Stimulated activated CD4-positive, alpha-beta T cell treated with anti-CD3 and anti-CD28 coated beads, Interleukin-2, amount 100 ng/mL, for 24 hours (primary cell): Measurements from ENCODE around the gene MAB21L3.
"Not testable (repeated sequence)": the region's sequence is repeated elsewhere in the genome, so short reads cannot be mapped to it uniquely, and the experiment has no call there.

Experiments
- DNase-seq, 2 donors: peaks; one replicate each; pipeline ENCODE4 v3.0.0-alpha.2; 2020

Gene MAB21L3

DNA sequence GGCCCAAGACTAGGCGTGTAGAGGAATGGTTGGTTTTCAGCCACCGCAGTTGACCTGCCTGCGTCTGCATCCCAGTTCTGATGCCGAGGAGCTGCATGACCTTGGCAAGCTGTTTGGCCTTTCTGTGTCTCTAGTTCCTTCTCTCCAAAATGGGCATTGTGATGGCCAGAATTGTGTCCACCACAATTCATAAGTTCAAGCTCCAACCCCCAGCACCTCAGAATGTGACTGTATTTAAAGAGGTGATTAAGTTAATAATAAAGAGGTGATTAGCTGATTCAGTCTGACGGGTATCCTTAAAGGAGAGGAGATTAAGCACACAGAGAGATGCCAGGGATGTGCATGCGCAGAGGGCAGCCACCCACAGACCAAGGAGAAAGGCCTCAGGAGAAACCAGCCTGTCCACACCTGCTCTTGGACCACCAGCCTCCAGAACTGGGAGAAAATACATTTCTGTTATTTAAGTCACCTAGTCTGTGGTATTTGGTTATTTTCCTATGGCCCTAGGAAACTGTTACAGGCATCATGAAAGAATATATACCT lies 28.5 kb downstream of the MAB21L3 start:
- DNase-seq, result no peak

DNA sequence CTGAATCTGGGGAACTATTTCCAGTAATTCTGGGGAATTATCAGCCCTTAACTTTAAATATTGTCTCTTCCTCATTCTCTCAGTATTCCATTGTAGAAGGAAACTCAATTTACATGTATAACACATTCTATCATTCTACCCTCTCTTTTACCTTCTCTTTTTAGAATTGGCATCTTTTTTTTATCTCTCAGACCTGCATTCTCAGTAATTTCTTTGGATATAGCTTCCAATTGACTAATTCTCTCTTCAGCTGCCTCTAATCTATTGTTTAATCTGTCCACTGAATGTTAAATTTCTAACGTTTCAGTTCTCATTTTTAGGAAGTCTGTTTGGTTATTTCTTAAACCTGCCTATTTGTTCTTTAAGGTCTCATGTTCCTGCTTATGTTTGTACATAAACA lies 33.0 kb downstream of the MAB21L3 start:
- DNase-seq, result no peak

- DNase-seq, result not testable (repeated sequence)
Observed at GRCh38 chr1:116146447-116147113, 35.4 kb downstream of the MAB21L3 start.

DNA sequence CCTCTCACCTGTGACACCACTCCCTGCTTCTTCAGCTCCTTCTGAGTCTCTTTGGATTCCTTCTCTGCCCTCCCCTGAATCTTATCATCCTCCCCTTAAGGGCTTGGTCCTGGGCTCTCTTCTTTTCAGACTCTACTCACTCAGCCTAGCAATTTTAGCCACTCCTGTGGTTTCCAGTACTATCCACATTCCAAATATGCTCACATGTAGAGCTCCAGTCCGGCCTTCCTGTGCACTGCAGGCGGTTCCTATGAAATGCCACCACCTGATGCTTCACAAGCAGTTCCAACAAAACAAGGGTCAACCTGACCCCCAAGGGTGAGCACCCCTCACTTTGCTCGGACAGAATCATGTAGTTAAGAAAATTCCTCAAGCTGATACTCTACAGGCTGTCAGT lies 35.9 kb downstream of the MAB21L3 start:
- no peak for DNase-seq

DNA sequence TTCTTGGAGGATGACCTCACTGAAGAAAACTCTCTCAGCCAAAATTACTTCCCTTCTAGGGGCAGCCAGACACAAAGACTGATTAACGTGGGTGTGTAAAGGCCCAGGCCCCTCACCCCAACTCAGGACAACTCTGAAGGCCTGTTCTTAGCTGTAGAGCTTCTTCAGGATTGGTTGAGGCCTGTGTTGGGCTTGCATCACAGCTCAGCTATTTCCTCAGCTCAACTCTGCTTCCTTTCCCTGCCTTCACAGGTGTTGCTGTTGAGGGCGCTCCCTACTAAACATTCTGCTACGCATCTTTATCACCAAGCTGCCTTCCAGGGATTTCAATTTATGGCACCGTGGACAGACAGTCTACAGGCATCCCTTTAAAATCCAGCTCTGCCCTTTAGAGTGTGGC lies 36.8 kb downstream of the MAB21L3 start:
- no peak for DNase-seq

DNA sequence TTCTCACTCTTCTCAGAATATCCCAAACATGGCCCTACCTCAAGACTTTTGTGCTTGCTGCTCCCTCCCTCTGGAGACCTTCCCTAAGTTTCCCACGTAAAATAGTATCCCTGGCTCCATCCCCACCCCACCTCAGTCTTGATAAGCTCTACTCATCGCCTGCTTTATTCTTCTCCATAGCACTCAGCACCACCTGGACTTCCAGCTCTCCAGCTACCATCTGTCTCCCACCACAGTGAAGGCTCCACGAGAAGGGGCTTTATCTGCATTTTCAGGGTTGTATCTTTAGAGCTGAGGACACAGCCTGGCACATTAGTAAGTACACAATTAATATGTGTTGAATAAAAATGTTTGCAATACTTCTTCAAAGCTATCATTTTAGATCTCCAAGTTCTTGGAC lies 37.8 kb downstream of the MAB21L3 start:
- no peak for DNase-seq

GRCh38 chr1:116150368-116150767 lies 39.2 kb downstream of the MAB21L3 start:
- no peak for DNase-seq

- DNase-seq, result peak; percentile 78 to 81
Observed at GRCh38 chr1:116151739-116152576, 40.8 kb downstream of the MAB21L3 start.

- no peak for DNase-seq
Observed at GRCh38 chr1:116152577-116152943, 41.4 kb downstream of the MAB21L3 start.

- no peak for DNase-seq
Observed at GRCh38 chr1:116152950-116153691, 41.9 kb downstream of the MAB21L3 start.

DNA sequence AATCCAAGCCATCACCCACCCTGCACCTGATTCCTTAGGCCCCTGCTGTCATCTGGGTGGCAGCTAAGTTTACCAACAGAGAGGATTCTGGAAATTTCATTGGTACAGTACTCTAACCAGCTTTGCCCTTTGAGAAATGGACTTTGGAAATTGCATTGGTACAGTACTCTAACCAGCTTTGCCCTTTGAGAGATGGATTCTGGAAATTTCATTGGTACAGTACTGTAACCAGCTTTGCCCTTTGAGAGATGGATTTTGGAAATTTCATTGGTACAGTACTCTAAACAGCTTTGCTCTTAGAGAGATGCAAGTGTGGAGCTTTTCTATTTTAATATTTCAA lies 42.5 kb downstream of the MAB21L3 start:
- DNase-seq, result no peak

GRCh38 chr1:116154536-116154935 lies 43.3 kb downstream of the MAB21L3 start:
- DNase-seq, result no peak

GRCh38 chr1:116157096-116157495 lies 45.9 kb downstream of the MAB21L3 start:
- no peak for DNase-seq

DNA sequence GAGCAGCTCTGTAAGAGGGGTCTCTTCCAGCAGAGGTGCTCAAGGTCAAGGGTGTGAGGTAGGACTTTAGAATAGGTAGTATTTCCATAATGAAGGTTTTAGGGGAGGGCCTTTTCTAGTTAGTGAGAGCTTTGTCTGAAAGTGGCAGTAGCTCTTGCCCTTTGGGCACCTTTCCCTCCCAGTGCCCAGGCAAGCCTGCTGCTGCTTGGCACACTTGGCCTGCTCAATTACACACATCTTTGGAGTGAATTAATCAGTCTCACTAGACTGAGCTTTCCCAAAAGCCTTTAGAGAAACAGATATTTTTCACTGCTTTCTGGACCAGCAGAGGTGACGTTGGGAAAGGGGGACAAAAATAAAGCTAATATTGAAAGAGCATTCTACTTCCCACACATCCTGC lies 48.0 kb downstream of the MAB21L3 start:
- DNase-seq, result no peak

DNA sequence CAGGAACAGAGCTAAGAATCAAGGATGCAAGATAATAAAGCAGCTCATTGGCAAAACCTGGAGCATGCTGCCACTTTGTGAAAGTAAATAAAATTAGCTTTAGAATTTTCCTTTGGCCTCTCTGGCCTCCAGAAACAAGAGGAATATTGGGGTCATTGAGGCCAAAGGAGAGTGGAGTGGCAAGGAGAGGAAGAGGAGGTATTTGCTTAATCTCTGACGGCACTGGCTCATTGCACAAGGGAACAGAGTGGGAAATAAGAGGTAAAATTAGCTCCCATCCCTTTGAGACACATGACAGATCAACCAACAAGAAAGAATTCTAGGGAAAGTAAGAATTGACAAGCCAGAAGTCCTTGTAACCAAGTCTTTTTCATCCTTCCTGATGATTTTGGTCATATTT lies 48.4 kb downstream of the MAB21L3 start:
- no peak for DNase-seq

- DNase-seq, result no peak
Observed at GRCh38 chr1:116161390-116161789, 50.2 kb downstream of the MAB21L3 start.

- DNase-seq, result no peak
Observed at GRCh38 chr1:116161877-116162390, 50.7 kb downstream of the MAB21L3 start.

DNA sequence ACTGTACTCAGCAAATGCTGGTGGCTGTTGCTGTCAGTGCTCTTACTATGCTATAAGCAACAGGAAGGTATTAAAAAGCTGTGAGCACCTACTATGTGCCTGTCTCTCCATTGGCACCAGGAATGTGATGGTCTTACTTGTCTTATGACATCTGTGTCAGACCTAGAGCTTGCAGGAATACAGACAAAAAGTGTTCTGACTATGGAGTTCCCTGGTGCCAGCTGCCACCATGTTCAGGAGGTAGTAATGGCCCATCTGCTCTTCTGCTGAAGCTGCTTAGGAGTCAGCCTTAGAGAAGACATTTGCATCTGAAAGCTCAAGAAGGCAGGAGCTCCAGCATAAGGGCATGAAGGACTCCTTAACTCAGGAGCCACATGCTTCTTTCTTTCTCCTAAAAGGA lies 52.3 kb downstream of the MAB21L3 start:
- no peak for DNase-seq

DNA sequence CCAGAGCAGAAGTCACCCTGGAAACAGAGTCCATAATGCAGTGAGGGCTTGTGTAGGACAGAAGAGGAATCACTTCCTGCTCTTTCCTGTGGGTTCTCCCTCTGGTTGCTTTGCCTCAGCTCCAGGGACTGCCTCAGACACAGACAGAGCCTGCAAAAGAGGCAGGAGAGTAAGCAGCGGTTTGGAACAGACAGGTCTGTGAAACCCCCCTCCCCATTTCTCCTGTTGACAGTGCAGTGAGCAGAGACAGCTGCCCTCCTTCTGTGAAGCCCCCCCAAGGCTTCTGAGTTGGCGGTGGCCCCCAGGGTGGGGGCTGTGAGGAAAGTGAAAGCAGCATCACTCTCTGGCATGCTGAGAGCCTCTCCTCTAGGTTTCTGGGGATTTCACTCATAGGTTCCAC lies 53.0 kb downstream of the MAB21L3 start:
- no peak for DNase-seq

GRCh38 chr1:116164604-116165368 lies 53.6 kb downstream of the MAB21L3 start:
- DNase-seq, result no peak

GRCh38 chr1:116165572-116165971 lies 54.4 kb downstream of the MAB21L3 start:
- DNase-seq, result no peak

- no peak for DNase-seq
Observed at GRCh38 chr1:116166011-116166571, 54.9 kb downstream of the MAB21L3 start.
